ENCODE data around the gene STX18. TPM values are rescaled to one million over a fixed set of nuclear protein-coding genes. Genes with fewer than 3 reads are reported as not detected.

STX18 gene
- total and polyA plus RNA-seq, 2 donors from 2014 or later, result 37.2 to 66.8 TPM

DNA sequence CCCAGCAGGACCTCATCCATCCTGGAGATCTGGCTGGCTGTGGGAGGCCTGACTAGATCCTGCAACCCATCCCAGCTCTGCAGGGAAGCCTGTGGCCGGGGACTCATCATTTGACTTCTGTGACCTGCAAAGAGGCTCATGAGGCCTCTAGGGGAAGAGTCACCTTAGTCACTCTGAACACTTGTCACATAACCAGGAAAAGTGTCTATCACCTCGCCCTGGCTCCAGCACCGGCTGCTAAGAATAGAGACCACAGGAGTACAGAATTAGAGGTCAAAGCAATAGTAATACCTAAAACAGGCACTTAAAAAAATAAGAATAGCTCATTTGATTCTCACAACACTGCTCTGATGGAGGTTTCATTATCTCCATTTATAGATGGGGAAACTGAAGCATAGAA lies 158.8 kb downstream of the STX18 start:
- no peak for FAIRE-seq
- intact Hi-C loops (cut with DNase I), result no loop called here

GRCh38 chr4:4379540-4380087 lies 162.2 kb downstream of the STX18 start:
- Histone ChIP-seq H3K27me3 (ENCODE audit: control insufficient read depth, insufficient read depth, low read length) (peaks cover 11% of the 10 kb centered on the region), H3K9ac (ENCODE audit: low read length in 3 of 3) (no peak overlapping the region), H3K36me3 (ENCODE audit: control insufficient read depth in 2 of 3, insufficient read depth in 3 of 3, low read length in 3 of 3) (no peaks in the 10 kb centered on the region), H3K27ac (ENCODE audit: low read depth in 2 of 2, low read length in 2 of 2) (no peak overlapping the region), H3K4me3 (ENCODE audit: low read length in 3 of 3) (no peak overlapping the region), H3K9me3 (ENCODE audit: control insufficient read depth in 2 of 3, insufficient read depth in 1 of 3, low read length in 3 of 3) (no peaks in the 10 kb centered on the region), H3K4me1 (ENCODE audit: control insufficient read depth in 2 of 3, insufficient read depth in 2 of 3, low read depth in 1 of 3, low read length in 3 of 3) (no peaks in the 10 kb centered on the region)
- no peak for TF ChIP-seq CTCF (IDR thresholded peaks at IDR 0.05; ENCODE audit: borderline replicate concordance, extremely low read depth, insufficient read depth)
- intact Hi-C loops (cut with DNase I), result no loop called here
- DNase-seq (no peak), FAIRE-seq (no peak)

More for the DNA sequence above, 158.8 kb downstream of the STX18 start:
- DNase-seq, result peak in 1 of 5 donors; percentile 41
- H3K9ac ChIP-seq (ENCODE audit: low read length in 3 of 3), result no peak overlapping the region
- no peak overlapping the region for H3K4me3 ChIP-seq (ENCODE audit: low read length in 3 of 3)
- no peaks in the 10 kb centered on the region for H3K9me3 ChIP-seq (ENCODE audit: control insufficient read depth in 2 of 3, insufficient read depth in 1 of 3, low read length in 3 of 3)
- TF ChIP-seq CTCF (IDR thresholded peaks at IDR 0.05; ENCODE audit: borderline replicate concordance, extremely low read depth, insufficient read depth), result no peak
- peaks cover 0 to 3% (median 0%) of the 10 kb centered on the region in 3 donors for H3K4me1 ChIP-seq (ENCODE audit: control insufficient read depth in 2 of 3, insufficient read depth in 2 of 3, low read depth in 1 of 3, low read length in 3 of 3)
- no peaks in the 10 kb centered on the region for H3K36me3 ChIP-seq (ENCODE audit: control insufficient read depth in 2 of 3, insufficient read depth in 3 of 3, low read length in 3 of 3)
- H3K27ac ChIP-seq (ENCODE audit: low read depth in 2 of 2, low read length in 2 of 2), result no peak overlapping the region
- peaks cover 16% of the 10 kb centered on the region for H3K27me3 ChIP-seq (ENCODE audit: control insufficient read depth, insufficient read depth, low read length)

GRCh38 chr4:4377732-4378460 lies 164.0 kb downstream of the STX18 start:
- DNase-seq (no peak), FAIRE-seq (no peak)
- Histone ChIP-seq H3K36me3 (ENCODE audit: control insufficient read depth in 2 of 3, insufficient read depth in 3 of 3, low read length in 3 of 3) (no peaks in the 10 kb centered on the region), H3K27me3 (ENCODE audit: control insufficient read depth, insufficient read depth, low read length) (no peaks in the 10 kb centered on the region), H3K4me1 (ENCODE audit: control insufficient read depth in 2 of 3, insufficient read depth in 2 of 3, low read depth in 1 of 3, low read length in 3 of 3) (no peaks in the 10 kb centered on the region), H3K27ac (ENCODE audit: low read depth in 2 of 2, low read length in 2 of 2) (no peak overlapping the region), H3K9me3 (ENCODE audit: control insufficient read depth in 2 of 3, insufficient read depth in 1 of 3, low read length in 3 of 3) (no peaks in the 10 kb centered on the region), H3K9ac (ENCODE audit: low read length in 3 of 3) (no peak overlapping the region), H3K4me3 (ENCODE audit: low read length in 3 of 3) (no peak overlapping the region)
- intact Hi-C loops (cut with DNase I), result no loop called here
- TF ChIP-seq CTCF (IDR thresholded peaks at IDR 0.05; ENCODE audit: borderline replicate concordance, extremely low read depth, insufficient read depth), result no peak
